HG03159 (cell line): Measurements from ENCODE around the gene KLRC3.
"Not testable (repeated sequence)": the region's sequence is repeated elsewhere in the genome, so short reads cannot be mapped to it uniquely, and the experiment has no call there.

Experiments used
- ATAC-seq: cut with Tn5 transposase; IDR thresholded peaks from one replicate; pipeline ENCODE4 v1.9.1; 2021; ENCODE audit warnings: mild to moderate bottlenecking, moderate library complexity; ENCODE audit not compliant: unreplicated experiment

The KLRC3 gene

DNA sequence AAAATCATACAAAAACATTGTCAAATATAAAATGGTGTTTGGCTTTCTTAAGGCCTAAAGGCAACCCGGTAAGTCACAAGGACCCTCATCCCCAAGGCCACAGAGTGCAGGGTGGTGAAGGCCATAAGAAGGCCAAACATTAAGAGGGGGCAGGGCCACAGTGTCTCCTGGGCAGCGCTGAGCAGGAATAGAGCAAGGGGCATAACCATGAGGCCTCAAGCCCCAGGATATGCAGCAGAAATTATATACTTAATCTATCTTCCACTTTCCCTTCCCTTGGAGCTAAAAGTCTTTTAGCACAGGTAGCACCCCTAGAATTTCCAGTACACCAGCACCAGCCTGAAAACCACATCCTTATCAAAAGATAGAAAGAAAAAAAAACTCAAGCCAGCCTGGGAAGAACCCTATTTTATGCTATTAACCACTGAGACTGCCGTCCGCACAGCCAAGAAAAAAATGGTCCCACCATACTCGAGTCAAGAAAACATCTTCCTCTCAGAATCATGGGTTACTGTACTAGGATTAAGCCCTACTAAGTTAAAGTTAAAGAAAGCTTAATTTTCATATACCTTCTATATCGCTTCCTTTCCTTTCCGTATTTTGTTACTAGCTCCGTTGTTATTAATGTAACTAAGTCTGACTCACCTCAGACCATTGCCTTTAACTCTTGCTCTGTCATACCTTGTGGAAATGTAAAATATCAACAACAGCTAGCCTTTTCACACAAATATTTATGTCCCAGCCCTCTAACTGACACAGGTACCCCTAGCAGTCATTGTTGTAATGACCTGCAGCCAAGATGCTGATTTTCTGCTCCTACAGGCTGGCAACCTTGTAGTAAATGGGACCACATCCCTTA, 50.6 kb downstream of the KLRC3 start:
- no peak for ATAC-seq

DNA sequence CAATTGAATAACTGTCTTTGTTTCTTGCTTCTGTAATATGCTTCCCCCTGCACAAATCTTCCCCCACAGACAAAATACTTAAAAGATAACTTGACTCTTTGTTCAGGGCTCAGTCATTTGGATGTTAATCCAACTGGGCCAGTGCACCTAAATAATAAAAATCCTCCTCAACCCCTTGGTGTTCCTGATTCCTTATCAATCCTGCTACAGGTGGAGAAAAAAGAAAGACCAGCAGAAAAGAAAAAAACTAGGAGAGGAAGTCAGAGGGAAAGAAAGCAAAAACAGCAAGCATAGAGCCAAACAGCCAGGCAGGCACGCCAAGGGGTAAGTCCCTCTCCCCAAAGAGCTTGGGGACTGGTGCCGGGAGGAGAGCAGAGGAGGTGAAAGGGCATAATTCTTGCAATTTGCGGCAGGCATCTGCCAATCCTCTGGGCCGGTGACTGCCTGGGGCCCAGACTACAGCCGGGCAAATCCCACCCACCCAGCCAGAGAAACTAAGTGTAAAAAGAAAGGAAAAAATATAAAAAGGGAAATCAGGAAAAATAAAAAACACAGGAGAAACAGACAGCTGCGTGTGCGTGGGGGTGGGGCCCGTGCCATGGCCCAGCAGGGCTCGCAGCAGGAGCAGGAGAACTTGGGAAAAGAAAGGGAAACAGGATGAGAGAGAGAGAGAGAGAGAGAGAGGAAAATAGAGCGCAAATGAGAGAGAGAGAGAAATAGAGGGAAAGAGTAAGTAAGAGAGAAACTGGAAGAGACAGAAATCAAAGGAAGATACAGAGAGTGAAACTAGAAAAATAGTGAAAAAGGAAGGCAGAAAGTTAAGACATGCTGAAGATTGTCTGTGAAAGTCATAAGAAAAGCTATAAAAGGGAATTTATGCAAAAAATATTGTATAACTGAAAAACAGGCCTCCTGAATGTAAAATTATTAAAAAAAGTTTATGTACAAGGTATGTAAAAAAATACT, 51.9 kb downstream of the KLRC3 start:
- no peak for ATAC-seq

DNA sequence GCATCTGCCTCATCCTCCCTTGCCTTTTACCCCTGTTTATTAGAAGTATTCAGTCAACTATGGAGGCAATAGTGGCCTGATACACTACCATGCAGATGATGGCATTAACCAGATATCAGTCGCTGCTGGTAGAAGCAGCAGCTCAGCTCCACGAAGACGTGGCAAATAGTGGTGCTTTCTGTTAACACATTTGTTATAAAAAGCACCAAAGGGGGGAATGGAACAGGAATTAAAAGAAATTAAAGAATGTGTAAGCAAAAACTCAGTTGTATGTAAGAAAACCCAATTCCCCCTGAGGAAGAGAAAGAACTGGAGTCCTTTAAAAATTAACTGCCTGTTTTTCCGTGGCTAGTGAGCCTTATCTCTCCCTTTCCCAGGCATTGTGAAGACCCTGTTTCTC, 52.7 kb downstream of the KLRC3 start:
- not testable (repeated sequence) for ATAC-seq

DNA sequence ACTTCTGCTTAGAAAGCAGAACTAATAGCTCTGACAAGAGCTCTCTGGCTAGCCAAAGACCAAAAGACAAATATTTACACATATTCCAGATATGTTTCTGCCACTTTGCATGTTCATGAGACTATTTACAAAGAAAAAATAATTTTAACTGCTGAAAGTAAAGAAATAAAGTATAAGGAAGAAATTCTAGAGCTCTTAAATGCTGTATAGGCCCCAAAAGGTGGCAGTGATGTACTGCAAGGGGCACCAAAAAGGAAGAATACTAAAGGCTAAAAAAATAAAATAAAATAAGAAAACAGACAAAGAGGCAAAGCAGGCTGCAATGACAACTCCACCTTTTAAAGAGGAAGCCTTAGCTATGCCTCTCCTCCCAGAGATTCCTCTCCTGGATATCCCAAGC, 53.5 kb downstream of the KLRC3 start:
- no peak for ATAC-seq

DNA sequence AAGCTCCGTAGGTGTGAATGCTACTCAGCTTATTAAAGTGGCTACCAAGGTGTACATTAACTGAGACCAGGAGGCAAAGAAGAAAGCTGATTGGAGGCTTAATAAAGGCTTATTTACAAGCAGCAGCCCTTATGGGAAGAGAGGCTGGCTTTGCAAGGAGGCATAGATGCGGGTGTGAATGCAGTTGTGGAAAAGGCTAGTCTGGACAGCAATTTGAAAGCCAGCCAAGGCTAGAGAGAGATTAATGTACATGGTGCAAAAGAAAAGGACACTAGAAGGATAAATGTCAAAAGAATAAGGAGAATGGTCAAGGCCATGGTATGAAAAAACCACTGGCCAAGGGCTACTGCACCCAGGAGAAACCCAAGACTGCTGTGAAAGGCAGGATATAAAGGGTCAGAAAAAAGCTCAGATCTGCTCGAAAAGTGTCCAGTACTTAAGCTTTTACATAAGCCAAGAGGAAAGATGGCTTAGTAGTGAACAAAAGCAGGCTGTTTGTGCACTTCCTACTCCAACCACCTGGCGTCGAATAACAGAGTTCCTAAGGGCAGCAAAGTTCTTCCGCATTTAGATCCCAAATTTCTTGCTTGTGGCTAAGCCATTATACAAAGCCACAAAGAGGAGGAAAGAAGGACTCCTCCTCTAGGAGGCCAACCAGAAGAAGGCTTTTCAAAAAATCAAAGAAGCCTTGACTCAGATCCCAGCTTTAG, 54.5 kb downstream of the KLRC3 start:
- ATAC-seq = no peak

DNA sequence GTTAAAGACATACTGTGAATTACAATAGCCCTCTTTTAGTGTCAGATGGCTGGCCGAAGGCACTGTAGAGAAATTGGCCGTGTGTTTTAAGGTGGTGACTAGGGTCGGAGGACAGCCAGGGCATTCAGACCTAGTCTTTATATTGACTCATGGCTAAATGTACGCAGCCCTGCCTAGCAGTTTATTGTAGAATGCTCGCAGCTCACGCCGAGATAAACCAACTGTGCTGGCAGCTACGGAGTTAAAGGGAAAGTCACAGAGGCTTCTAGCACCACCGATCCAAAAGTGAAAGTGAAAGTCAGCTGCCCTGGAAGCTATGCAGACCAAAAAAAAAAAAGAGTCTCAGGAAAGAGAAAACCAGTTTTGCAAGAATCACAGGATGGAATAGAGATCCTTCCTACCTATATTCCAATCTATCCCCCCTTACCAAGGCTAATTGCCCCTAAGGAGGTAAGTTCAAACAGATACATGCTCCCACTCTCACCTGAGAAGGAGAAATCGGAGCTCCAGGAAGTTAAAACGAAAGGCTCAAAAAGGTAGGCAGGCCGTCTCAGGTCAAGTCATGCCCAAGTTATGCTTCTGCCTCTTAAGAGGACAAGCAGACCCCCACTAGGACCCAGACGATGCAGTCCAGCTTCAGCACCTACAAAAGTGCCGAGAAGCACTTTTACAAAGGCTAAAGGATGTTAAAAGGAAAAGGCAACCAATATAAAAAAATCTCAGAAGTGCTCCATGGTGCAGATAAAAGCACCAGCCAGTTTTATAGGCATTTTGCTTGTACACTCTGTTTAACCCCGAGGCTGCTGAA, 55.4 kb downstream of the KLRC3 start:
- peak; percentile 66 for ATAC-seq

DNA sequence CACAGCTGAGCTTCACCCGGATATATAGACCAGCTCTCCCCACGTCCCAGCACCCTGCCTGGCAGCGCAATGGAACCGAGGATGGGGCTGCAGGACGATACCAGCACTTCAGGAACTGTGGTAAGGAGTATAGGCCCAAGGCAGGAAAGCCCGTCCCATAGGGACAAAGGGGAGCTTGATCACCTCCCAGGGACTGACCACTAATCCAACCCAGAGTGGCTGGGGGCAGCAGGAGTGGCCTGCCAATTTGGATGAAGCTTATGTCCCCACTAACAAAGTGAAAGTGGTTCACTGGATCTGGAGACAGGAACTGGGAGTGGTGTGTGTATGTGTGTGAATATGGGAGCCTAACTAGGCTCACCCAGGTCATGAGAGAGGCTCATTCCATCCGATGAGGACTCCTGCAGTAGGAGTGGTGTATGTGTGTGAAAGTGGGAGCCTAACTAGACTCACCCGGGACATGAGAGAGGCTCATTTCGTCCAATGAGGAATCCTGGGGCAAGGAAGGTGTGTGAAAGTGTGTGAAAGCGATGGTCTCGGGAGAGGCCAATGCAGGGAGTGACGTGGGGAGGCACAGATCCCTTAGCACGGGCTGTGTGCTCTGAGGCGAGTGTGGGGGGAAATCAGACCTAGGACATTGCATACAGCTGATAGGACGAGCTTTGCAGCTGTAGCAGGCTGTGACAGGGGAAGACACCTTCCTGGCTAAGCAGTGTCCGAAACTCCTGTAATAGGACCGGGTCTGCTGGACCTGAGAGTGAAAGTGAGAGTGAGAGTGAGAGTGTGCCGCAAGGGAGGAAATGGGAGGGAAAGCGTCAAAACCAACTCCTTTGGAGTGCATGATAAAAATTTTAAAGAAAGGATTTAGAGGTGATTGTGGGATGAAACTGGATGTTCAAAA, 56.2 kb downstream of the KLRC3 start:
- ATAC-seq = peak; percentile 79

DNA sequence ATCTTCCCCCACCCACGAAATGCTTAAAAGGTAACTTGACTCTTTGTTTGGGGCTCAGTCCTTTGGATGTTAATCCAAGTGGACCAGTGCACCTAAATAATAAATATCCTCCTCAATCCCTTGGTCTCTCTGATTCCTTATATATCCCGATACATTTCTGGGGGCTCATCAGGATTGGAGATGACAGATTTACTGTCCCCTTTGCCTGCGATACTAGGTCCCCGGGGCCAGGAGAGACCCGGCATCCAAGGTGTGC, 56.8 kb downstream of the KLRC3 start:
- ATAC-seq = no peak

DNA sequence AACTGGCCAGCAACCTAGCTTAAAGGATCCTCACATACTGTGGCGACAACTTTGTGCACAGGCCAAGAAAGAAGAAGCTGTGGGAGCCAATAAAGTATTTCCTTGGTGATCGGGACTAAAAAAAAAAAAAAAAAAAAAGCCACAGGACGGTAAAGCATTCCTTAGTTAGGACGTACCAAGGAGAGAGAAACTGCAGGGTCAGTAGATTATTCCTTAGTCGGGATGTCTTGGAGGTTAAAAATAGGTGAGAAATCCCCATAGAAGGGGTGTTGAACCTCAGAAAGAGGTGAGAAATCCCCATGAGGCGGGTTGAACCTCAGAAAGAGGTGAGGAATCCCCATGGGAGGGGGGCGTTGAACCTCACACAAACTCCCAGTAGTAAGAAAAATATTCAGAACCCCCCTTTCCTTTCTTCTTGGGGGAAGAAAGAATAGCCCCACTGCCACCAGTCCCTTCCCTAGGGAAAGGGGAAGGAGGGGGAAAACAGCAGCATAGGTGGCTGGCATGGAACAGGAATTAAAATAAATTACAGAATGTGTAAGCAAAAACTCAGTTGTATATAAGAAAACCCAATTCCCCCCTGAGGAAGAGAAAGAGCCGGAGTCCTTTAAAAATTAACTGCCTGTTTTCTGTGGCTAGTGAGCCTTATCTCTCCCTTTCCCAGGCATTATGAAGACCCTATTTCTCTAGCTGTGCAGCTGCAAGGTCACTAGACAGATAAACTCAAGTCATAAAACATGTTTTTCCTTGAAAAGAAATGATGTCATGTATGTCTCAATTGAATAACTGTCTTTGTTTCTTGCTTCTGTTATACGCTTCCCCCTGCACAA, 57.4 kb downstream of the KLRC3 start:
- no peak for ATAC-seq

DNA sequence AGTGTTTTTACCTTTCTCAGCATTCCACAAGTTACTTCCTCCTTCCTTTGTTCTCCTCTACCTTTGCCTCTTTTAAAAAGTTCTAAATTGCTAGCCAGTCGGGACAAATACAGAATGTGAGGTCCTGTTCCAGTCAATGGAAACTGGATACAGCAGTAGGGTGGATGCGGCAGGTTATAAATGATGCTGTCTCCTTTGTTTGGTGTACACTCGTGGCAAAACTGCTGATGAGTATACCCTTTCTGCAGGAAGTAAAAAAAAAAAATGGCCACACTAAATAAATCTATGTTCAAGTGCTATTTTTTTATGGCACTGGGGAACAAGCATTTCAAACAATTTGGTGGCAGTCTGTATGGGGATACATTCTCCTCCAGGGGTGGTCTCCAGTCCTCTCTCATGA, 58.1 kb downstream of the KLRC3 start:
- no peak for ATAC-seq
